UCSD-AML1 (cell line): ENCODE measurements around the gene TAOK3.
"Not testable (repeated sequence)": the region's sequence is repeated elsewhere in the genome, so short reads cannot be mapped to it uniquely, and the experiment has no call there.

Source experiments
- DNase-seq: peaks from one replicate; lab custom pipeline; 2025; ENCODE audit not compliant: unreplicated experiment; lab: John Stamatoyannopoulos, UW

The TAOK3 gene

GRCh38 chr12:118372541-118373495 lies at the start of gene TAOK3:
Gene TAOK3, minus strand, starts transcription at chr12:118372907. Its CDS starts 117,340 bp downstream, at chr12:118255567.
- peak; percentile 97 for DNase-seq

GRCh38 chr12:118420673-118421072 lies 48.0 kb upstream of the TAOK3 start:
- no peak for DNase-seq

GRCh38 chr12:118418385-118419057 lies 45.8 kb upstream of the TAOK3 start:
- DNase-seq = no peak

- no peak for DNase-seq
These were observed 45.2 kb upstream of the TAOK3 start for GRCh38 chr12:118417942-118418341.

GRCh38 chr12:118409834-118410233 lies 37.1 kb upstream of the TAOK3 start:
- DNase-seq = no peak

GRCh38 chr12:118408241-118408640 lies 35.5 kb upstream of the TAOK3 start:
- not testable (repeated sequence) for DNase-seq

GRCh38 chr12:118404876-118405521 lies 32.3 kb upstream of the TAOK3 start:
- DNase-seq = no peak

- DNase-seq = no peak
These were observed 29.5 kb upstream of the TAOK3 start for GRCh38 chr12:118402251-118402650.

- no peak for DNase-seq
These were observed 26.2 kb upstream of the TAOK3 start for GRCh38 chr12:118398940-118399339.

GRCh38 chr12:118398524-118398923 lies 25.8 kb upstream of the TAOK3 start:
- no peak for DNase-seq

GRCh38 chr12:118397708-118398440 lies 25.2 kb upstream of the TAOK3 start:
- no peak for DNase-seq

GRCh38 chr12:118391836-118392235 lies 19.1 kb upstream of the TAOK3 start:
- DNase-seq = no peak

GRCh38 chr12:118391424-118391823 lies 18.7 kb upstream of the TAOK3 start:
- no peak for DNase-seq

GRCh38 chr12:118377884-118378470 lies 5.3 kb upstream of the TAOK3 start:
- DNase-seq = peak; percentile 66

- no peak for DNase-seq
These were observed 4.5 kb upstream of the TAOK3 start for GRCh38 chr12:118377021-118377883.

GRCh38 chr12:118376089-118377020 lies 3.6 kb upstream of the TAOK3 start, which contains the start of gene SUDS3:
Gene SUDS3, plus strand, starts transcription at chr12:118376555. Its CDS starts 137 bp downstream, at chr12:118376692.
- DNase-seq = peak; percentile 91

- DNase-seq = no peak
These were observed 2.6 kb upstream of the TAOK3 start for GRCh38 chr12:118375348-118375747.

- no peak for DNase-seq
These were observed 2.2 kb upstream of the TAOK3 start for GRCh38 chr12:118374909-118375308.
